ENCODE results near the gene RAPGEF5.

Gene RAPGEF5

DNA sequence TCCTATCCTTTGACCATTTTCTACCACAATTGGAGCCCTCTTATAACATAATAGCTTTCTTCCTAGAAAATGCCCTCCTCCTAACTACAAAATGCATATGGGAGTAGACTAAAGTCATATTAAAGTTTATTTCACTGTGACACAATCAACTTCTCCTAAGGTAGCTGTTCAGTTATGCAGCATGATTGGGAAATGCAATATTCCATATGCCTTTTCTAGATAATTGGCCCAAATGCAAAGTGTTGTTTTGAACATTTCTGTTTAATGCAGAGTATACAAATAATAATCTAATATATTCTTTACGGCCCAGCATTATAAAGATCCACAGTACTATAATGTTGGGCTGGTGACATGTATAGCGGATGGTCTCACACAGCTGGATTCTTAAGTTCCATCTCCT lies 205.1 kb downstream of the RAPGEF5 start:
- no peak for DNase-seq (ENCODE audit: low read depth)

GRCh38 chr7:22150221-22150620 lies 206.7 kb downstream of the RAPGEF5 start:
- no peak for DNase-seq (ENCODE audit: low read depth)

- DNase-seq (ENCODE audit: low read depth): no peak
Observed at GRCh38 chr7:22147868-22148267, 209.1 kb downstream of the RAPGEF5 start.

DNA sequence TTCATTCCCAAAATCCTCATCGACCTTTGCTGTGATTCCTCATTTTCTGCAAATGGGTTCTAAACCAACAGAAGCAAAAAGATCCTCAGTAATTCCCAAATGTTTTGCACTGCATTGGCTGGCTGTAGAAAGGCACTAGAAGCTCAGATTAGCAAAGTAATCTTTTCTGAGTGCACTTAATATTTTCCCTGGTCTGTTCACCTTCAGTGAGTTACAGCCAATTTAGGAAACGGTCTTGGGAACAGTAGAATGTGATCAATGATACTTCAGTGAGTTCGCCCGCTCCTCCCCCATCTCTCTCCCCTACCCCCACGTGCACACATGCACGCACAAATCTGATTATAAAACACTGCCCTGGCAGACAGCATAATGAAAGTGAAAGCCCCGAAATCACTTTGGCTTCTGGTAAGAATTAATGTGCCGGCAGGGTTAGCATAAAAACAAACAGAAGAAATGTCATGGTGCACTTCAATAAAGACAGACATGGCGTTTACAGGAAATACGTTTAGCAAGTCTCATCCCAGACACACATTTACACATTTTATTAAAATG lies 209.9 kb downstream of the RAPGEF5 start:
- DNase-seq (ENCODE audit: low read depth): no peak

DNA sequence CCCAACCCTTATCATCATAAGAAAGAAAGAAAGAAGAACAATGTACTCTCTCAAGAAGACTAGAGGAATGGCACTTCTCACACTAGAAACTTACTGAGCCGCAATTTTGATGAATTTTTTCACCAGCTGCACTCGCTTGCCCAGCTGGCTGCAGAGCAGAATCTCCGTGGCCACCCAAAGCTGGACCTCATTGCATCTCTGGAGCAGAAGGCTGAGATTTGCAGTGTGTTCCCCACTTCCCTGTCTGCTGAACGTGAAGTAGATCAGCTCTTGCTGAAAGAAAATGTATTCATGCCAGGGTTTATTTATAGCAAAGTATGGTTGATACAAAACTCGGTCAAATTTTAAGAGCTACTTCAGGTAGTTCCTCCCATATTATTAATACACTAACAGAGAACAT lies 212.0 kb downstream of the RAPGEF5 start:
- DNase-seq (ENCODE audit: low read depth): no peak

- no peak for DNase-seq (ENCODE audit: low read depth)
Observed at GRCh38 chr7:22143491-22143890, 213.5 kb downstream of the RAPGEF5 start.

- DNase-seq (ENCODE audit: low read depth): no peak
Observed at GRCh38 chr7:22142572-22142971, 214.4 kb downstream of the RAPGEF5 start.

DNA sequence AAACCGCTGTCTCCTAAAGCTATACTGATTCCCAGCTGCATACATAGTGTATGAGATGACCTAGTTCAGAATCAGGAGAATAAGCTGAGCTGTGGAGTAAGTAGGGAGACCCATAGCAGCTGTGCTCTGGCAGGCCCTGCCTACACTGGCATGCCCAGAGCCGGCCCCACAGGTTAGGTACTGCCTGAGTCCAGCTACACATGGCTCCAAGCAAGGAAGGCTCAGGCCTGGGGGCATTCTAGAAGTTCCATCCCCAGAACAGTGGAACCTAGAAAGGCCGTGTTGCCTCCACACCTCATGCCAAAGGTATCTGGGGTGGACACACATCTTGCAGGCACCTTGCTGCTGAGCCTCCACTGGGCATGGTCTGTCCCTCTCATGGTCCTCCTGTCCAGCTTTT lies 215.6 kb downstream of the RAPGEF5 start:
- DNase-seq (ENCODE audit: low read depth): no peak

- DNase-seq (ENCODE audit: low read depth): no peak
Observed at GRCh38 chr7:22140578-22140977, 216.4 kb downstream of the RAPGEF5 start.

DNA sequence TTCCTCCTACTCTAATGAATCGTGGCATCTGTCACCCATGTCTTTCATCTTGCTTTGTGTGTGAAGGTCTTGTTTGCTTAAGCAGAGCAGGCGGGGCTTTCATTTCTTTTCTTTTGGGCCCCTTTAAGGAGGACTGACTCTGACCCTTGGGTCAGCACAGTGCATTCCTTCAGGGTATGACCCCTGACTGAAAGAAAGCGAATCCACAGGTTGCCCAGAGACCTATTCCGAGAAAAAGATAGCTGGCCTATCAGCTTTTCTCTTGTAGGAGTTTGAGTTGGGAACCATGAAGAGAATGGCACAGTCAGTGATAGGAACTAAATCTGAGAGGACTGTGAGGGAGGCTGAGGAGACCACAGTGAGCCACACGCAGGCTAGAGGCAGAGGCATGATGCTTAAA lies 218.1 kb downstream of the RAPGEF5 start:
- no peak for DNase-seq (ENCODE audit: low read depth)

GRCh38 chr7:22138106-22138505 lies 218.8 kb downstream of the RAPGEF5 start:
- DNase-seq (ENCODE audit: low read depth): no peak

DNA sequence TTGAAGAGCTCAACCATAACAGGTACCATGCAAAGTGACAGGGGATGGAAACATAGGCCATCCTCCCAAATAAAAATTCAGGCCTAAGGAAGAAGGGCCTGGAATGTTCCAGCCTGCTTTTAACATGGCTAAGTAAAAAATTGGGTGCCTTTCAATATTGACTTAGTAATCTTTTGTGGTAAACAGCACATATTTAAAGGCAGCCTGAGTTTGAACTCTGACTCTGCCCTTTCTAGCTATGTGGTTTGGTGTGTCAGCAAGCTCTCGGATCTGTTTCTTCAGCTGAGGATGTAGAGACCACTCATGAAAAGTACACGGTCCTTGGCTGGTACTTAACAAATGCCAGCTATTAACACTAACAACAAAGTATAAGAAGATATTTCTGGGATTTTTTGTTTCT lies 219.5 kb downstream of the RAPGEF5 start:
- no peak for DNase-seq (ENCODE audit: low read depth)

DNA sequence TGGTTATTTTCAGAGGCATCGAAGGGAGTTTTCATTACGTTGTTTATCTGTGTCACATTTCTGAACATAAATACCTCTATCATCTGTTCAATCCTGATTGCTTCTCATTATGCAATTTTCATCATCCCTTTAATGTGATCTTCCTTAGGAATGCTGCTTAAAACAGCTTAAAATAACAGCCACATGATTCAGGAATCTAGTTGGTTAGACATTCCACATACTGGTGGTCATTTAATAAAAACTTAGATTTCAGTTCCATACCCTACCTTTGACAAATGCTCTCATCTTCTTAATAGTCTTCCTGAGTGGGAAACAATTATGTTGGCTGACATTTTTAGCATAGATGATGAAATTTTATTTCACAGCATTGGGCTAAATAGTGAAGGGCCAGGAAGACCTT lies 219.9 kb downstream of the RAPGEF5 start:
- DNase-seq (ENCODE audit: low read depth): no peak

- no peak for DNase-seq (ENCODE audit: low read depth)
Observed at GRCh38 chr7:22129819-22130580, 227.0 kb downstream of the RAPGEF5 start.

GRCh38 chr7:22129166-22129565 lies 227.8 kb downstream of the RAPGEF5 start:
- DNase-seq (ENCODE audit: low read depth): no peak

- no peak for DNase-seq (ENCODE audit: low read depth)
Observed at GRCh38 chr7:22128528-22128920, 228.4 kb downstream of the RAPGEF5 start.

- no peak for DNase-seq (ENCODE audit: low read depth)
Observed at GRCh38 chr7:22127835-22128527, 229.0 kb downstream of the RAPGEF5 start.

DNA sequence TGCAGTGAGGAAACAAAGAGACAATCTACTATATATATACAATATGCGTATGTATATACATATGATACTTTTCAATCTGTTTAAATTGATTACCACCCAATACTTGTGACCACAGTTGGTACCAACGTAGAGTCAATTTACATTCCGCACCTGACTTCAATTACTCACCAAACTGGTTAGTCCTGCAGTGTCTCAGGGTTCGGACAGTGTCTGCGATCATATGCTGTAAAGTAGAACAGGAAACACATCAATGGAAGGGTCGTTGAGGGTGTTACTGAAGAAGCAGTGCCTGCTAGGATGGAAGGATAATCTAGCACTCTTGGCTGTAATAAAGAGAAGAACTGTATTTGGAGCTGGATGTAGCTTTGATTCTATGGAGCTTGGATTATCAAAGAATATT lies 231.5 kb downstream of the RAPGEF5 start:
- DNase-seq (ENCODE audit: low read depth): no peak

GRCh38 chr7:22124941-22125340 lies 232.0 kb downstream of the RAPGEF5 start:
- no peak for DNase-seq (ENCODE audit: low read depth)

GRCh38 chr7:22123139-22123538 lies 233.8 kb downstream of the RAPGEF5 start:
- no peak for DNase-seq (ENCODE audit: low read depth)

GRCh38 chr7:22121702-22122474 lies 235.1 kb downstream of the RAPGEF5 start:
- DNase-seq (ENCODE audit: low read depth): no peak

DNA sequence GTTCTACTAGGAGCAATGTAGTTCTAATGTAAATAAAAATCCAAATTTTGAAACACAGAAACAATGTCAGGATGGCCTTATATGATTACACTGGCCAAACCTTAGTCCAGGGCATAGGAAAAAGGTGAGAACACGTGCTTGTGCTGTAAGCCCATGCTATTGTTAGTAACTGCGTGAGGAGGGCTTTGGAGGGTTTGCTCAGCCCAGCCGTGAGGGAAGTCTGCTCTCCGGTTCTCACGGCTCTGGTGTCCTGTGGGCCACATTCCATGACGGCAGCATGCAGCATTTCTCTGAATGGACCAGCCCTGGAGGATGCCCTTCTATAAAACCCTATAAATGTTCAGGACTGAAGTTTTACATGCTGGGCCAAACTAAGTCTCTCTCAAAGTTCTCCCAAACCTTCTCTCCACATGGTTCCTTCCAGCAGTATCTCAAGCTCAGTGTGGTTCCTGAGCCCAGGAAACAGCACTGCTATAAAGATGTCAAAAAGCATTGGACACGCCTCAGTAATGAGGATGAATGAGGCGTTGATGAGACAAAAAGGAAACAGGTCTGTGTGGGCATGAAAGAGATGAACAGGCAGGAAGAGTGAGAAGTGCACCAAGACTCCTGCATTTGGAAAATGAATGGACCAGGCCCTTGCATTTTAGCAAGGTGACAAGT lies 236.4 kb downstream of the RAPGEF5 start:
- no peak for DNase-seq (ENCODE audit: low read depth)
